Trophoblast cell (in vitro differentiated cells and primary cell): ENCODE measurements around the gene CALU.

Source experiments
- DNase-seq, 2 donors: peaks; one replicate each; pipeline ENCODE4 v3.0.0-alpha.2; 2016
- H2AFZ ChIP-seq: 2 replicates; pipeline ENCODE4 v1.6.1; 2013; ENCODE audit warnings: low read length, moderate library complexity, mild to moderate bottlenecking; ENCODE audit not compliant: insufficient read depth, poor library complexity
- H2AK5ac ChIP-seq: 2 replicates; pipeline ENCODE4 v1.6.1; 2013; ENCODE audit warnings: mild to moderate bottlenecking, low read length
- H2BK120ac ChIP-seq: 2 replicates; pipeline ENCODE4 v1.6.1; 2013; ENCODE audit warnings: low read length, mild to moderate bottlenecking, moderate library complexity; ENCODE audit not compliant: insufficient read depth, poor library complexity
- H2BK12ac ChIP-seq: 2 replicates; pipeline ENCODE4 v1.6.1; 2013; ENCODE audit warnings: mild to moderate bottlenecking, low read length, moderate library complexity
- H2BK5ac ChIP-seq: 2 replicates; pipeline ENCODE4 v1.6.1; 2013; ENCODE audit warnings: low read length, low read depth, moderate library complexity, mild to moderate bottlenecking; ENCODE audit not compliant: poor library complexity
- H3K14ac ChIP-seq: 2 replicates; pipeline ENCODE4 v1.6.1; 2013; ENCODE audit warnings: mild to moderate bottlenecking, low read length
- H3K18ac ChIP-seq: 2 replicates; pipeline ENCODE4 v1.6.1; 2013; ENCODE audit warnings: mild to moderate bottlenecking, low read length
- H3K23ac ChIP-seq: 2 replicates; pipeline ENCODE4 v1.6.1; 2013; ENCODE audit warnings: low read length
- H3K27ac ChIP-seq: 2 replicates; pipeline ENCODE4 v1.5.1; 2013; ENCODE audit warnings: low read depth, mild to moderate bottlenecking, inconsistent platforms, low read length, moderate library complexity
- H3K27me3 ChIP-seq: 2 replicates; pipeline ENCODE4 v1.6.1; 2013; ENCODE audit warnings: inconsistent platforms, mild to moderate bottlenecking, low read length, moderate library complexity; ENCODE audit not compliant: insufficient read depth
- H3K36me3 ChIP-seq, 2 experiments: 1 replicate in 1 of 2; 2 replicates in 1 of 2; pipeline ENCODE4 v1.6.1; 2013; ENCODE audit warnings: low read length in 2 of 2, mild to moderate bottlenecking in 2 of 2, moderate library complexity in 1 of 2; ENCODE audit not compliant: insufficient read depth in 2 of 2, control insufficient read depth in 1 of 2
- H3K4ac ChIP-seq: 2 replicates; pipeline ENCODE4 v1.6.1; 2013; ENCODE audit warnings: low read depth, mild to moderate bottlenecking, low read length, moderate library complexity
- H3K4me1 ChIP-seq, 2 experiments: 1 replicate in 1 of 2; 2 replicates in 1 of 2; pipeline ENCODE4 v1.6.1; 2013; ENCODE audit warnings: low read length in 2 of 2, mild to moderate bottlenecking in 2 of 2, moderate library complexity in 1 of 2; ENCODE audit not compliant: insufficient read depth in 2 of 2, control insufficient read depth in 1 of 2
- H3K4me2 ChIP-seq: 2 replicates; pipeline ENCODE4 v1.6.1; 2013; ENCODE audit warnings: inconsistent platforms, mild to moderate bottlenecking, low read length, moderate library complexity
- H3K4me3 ChIP-seq: 2 replicates; pipeline ENCODE4 v1.5.1; 2013; ENCODE audit warnings: mild to moderate bottlenecking, low read depth, low read length, inconsistent platforms
- H3K79me1 ChIP-seq: one replicate; pipeline ENCODE4 v1.6.1; 2013; ENCODE audit warnings: low read length
- H3K79me2 ChIP-seq: 2 replicates; pipeline ENCODE4 v1.6.1; 2013; ENCODE audit warnings: low read length, mild to moderate bottlenecking; ENCODE audit not compliant: control insufficient read depth, insufficient read depth, poor library complexity
- H3K9ac ChIP-seq: 2 replicates; pipeline ENCODE4 v1.6.1; 2013; ENCODE audit warnings: mild to moderate bottlenecking, low read length
- H3K9me3 ChIP-seq: 2 replicates; pipeline ENCODE4 v1.6.1; 2013; ENCODE audit warnings: low read depth, mild to moderate bottlenecking, control low read depth, inconsistent platforms, low read length; ENCODE audit not compliant: insufficient read depth
- H4K12ac ChIP-seq: 2 replicates; pipeline ENCODE4 v1.6.1; 2013; ENCODE audit warnings: low read depth, mild to moderate bottlenecking, low read length, moderate library complexity
- H4K8ac ChIP-seq: 2 replicates; pipeline ENCODE4 v1.6.1; 2013; ENCODE audit warnings: low read depth, mild to moderate bottlenecking, low read length, moderate library complexity
- H4K91ac ChIP-seq: one replicate; pipeline ENCODE4 v1.6.1; 2013; ENCODE audit warnings: low read depth, mild to moderate bottlenecking, low read length, moderate library complexity
- WGBS: extraction: QIAGEN DNeasy Blood & Tissue Kit; methylation state at CpG from one replicate; pipeline ENCODE4 v1.1.7; 2013; ENCODE audit warnings: missing lambda C conversion rate; ENCODE audit not compliant: insufficient read length, insufficient coverage; ENCODE audit errors: extremely low coverage; 5-methylcytosine and 5-hydroxymethylcytosine counted together

Gene CALU

GRCh38 chr7:128728598-128728997 lies 10.6 kb upstream of the CALU start:
- H3K36me3 ChIP-seq, result no peaks in the 10 kb centered on the region
- H3K23ac ChIP-seq, result no peak overlapping the region
- no peak overlapping the region for H2AK5ac ChIP-seq
- no peaks in the 10 kb centered on the region for H3K79me2 ChIP-seq
- peaks cover 0 to 4% of the 10 kb centered on the region in 2 experiments for H3K4me1 ChIP-seq
- H3K27me3 ChIP-seq, result no peaks in the 10 kb centered on the region
- peak; percentile 66 to 71 for DNase-seq
- no peak overlapping the region for H3K4ac ChIP-seq
- H4K91ac ChIP-seq, result no peak overlapping the region
- H3K4me3 ChIP-seq, result no peak overlapping the region
- no peak overlapping the region for H2AFZ ChIP-seq
- no peaks in the 10 kb centered on the region for H3K9me3 ChIP-seq
- no peak overlapping the region for H3K4me2 ChIP-seq
- H3K9ac ChIP-seq, result no peak overlapping the region
- H3K79me1 ChIP-seq, result no peaks in the 10 kb centered on the region
- no peak overlapping the region for H3K14ac ChIP-seq
- no peak overlapping the region for H3K27ac ChIP-seq
- H2BK5ac ChIP-seq, result no peak overlapping the region
- H2BK120ac ChIP-seq, result no peak overlapping the region
- no peak overlapping the region for H3K18ac ChIP-seq
- no peak overlapping the region for H4K8ac ChIP-seq
- no peak overlapping the region for H2BK12ac ChIP-seq
- H4K12ac ChIP-seq, result no peak overlapping the region
- WGBS, result no CpG with 5 or more reads among the region's 2 CpGs

- Histone ChIP-seq H3K23ac (no peak overlapping the region), H3K27ac (no peak overlapping the region), H2BK120ac (no peak overlapping the region), H2AFZ (no peak overlapping the region), H3K27me3 (no peaks in the 10 kb centered on the region), H2AK5ac (no peak overlapping the region), H4K12ac (no peak overlapping the region), H3K79me2 (no peaks in the 10 kb centered on the region), H3K18ac (no peak overlapping the region), H3K79me1 (no peaks in the 10 kb centered on the region), H3K9me3 (no peaks in the 10 kb centered on the region), H3K4ac (no peak overlapping the region), H4K91ac (no peak overlapping the region), H3K4me3 (no peak overlapping the region), H2BK5ac (no peak overlapping the region), H3K4me1 (peaks cover 0 to 4% of the 10 kb centered on the region in 2 experiments), H3K36me3 (no peaks in the 10 kb centered on the region), H4K8ac (no peak overlapping the region), H3K4me2 (no peak overlapping the region), H3K14ac (no peak overlapping the region), H2BK12ac (no peak overlapping the region), H3K9ac (no peak overlapping the region)
- DNase-seq, result no peak
- no CpG with 5 or more reads among the region's 4 CpGs for WGBS
These were observed 9.7 kb upstream of the CALU start for GRCh38 chr7:128729494-128729893.

- H3K4me3 ChIP-seq, result no peak overlapping the region
- H4K12ac ChIP-seq, result no peak overlapping the region
- no peaks in the 10 kb centered on the region for H3K27me3 ChIP-seq
- H2AK5ac ChIP-seq, result no peak overlapping the region
- H3K18ac ChIP-seq, result no peak overlapping the region
- no peaks in the 10 kb centered on the region for H3K36me3 ChIP-seq
- H3K23ac ChIP-seq, result no peak overlapping the region
- H3K4ac ChIP-seq, result no peak overlapping the region
- H3K79me2 ChIP-seq, result no peaks in the 10 kb centered on the region
- no peak overlapping the region for H3K27ac ChIP-seq
- no CpG with 5 or more reads among the region's 8 CpGs for WGBS
- DNase-seq, result no peak
- no peaks in the 10 kb centered on the region for H3K9me3 ChIP-seq
- H2BK12ac ChIP-seq, result no peak overlapping the region
- H2BK5ac ChIP-seq, result no peak overlapping the region
- H3K4me1 ChIP-seq, result peaks cover 0 to 4% of the 10 kb centered on the region in 2 experiments
- no peak overlapping the region for H2BK120ac ChIP-seq
- H3K4me2 ChIP-seq, result no peak overlapping the region
- H3K14ac ChIP-seq, result no peak overlapping the region
- H2AFZ ChIP-seq, result no peak overlapping the region
- H3K9ac ChIP-seq, result no peak overlapping the region
- no peaks in the 10 kb centered on the region for H3K79me1 ChIP-seq
- H4K8ac ChIP-seq, result no peak overlapping the region
- H4K91ac ChIP-seq, result no peak overlapping the region
These were observed 8.0 kb upstream of the CALU start for GRCh38 chr7:128731184-128731583.

- Histone ChIP-seq H2AK5ac (no peak overlapping the region), H3K79me1 (no peaks in the 10 kb centered on the region), H3K4me3 (no peak overlapping the region), H3K27ac (no peak overlapping the region), H3K4me2 (no peak overlapping the region), H4K8ac (no peak overlapping the region), H4K12ac (no peak overlapping the region), H3K23ac (no peak overlapping the region), H2BK5ac (no peak overlapping the region), H2AFZ (no peak overlapping the region), H4K91ac (no peak overlapping the region), H3K14ac (no peak overlapping the region), H2BK120ac (no peak overlapping the region), H3K27me3 (no peaks in the 10 kb centered on the region), H3K36me3 (no peaks in the 10 kb centered on the region), H3K18ac (no peak overlapping the region), H3K9me3 (no peaks in the 10 kb centered on the region), H3K9ac (no peak overlapping the region), H3K4me1 (no peaks in the 10 kb centered on the region), H3K4ac (no peak overlapping the region), H2BK12ac (no peak overlapping the region), H3K79me2 (no peaks in the 10 kb centered on the region)
- whole genome bisulfite sequencing, result no CpG with 5 or more reads among the region's 2 CpGs
- DNase-seq, result no peak
These were observed 6.5 kb upstream of the CALU start for GRCh38 chr7:128732521-128733277.
